GM21390 (cell line): Measurements from ENCODE around the gene ITGB5.
A peak's percentile ranks its signal among the peaks of the same experiment; 100 is the strongest.

ENCODE experiments used
- ATAC-seq: cut with Tn5 transposase; IDR thresholded peaks from one replicate; pipeline ENCODE4 v1.9.1; 2021; ENCODE audit not compliant: unreplicated experiment

The ITGB5 gene

GRCh38 chr3:124887177-124887931 is at the start of gene ITGB5:
TSS of gene ITGB5 (minus strand) at chr3:124887365. CDS start at chr3:124887000, 365 bp downstream.
- peak; percentile 65 for ATAC-seq

- ATAC-seq = no peak
Measured at GRCh38 chr3:124935794-124936542, 48.8 kb upstream of the ITGB5 start.

- no peak for ATAC-seq
Measured at GRCh38 chr3:124935264-124935663, 48.1 kb upstream of the ITGB5 start.

- no peak for ATAC-seq
Measured at GRCh38 chr3:124934577-124934976, 47.4 kb upstream of the ITGB5 start, which contains the start of gene MUC13. TSS of gene MUC13 (minus strand) at chr3:124934751. CDS start at chr3:124934712, 39 bp downstream.

- ATAC-seq = no peak
Measured at GRCh38 chr3:124928333-124929202, 41.4 kb upstream of the ITGB5 start.

GRCh38 chr3:124927574-124928045 is 40.4 kb upstream of the ITGB5 start:
- no peak for ATAC-seq

GRCh38 chr3:124926426-124927101 is 39.4 kb upstream of the ITGB5 start:
- ATAC-seq = no peak

- ATAC-seq = no peak
Measured at GRCh38 chr3:124924741-124925140, 37.6 kb upstream of the ITGB5 start.

- no peak for ATAC-seq
Measured at GRCh38 chr3:124923833-124924232, 36.7 kb upstream of the ITGB5 start.

GRCh38 chr3:124920718-124921117 is 33.6 kb upstream of the ITGB5 start:
- ATAC-seq = no peak

- no peak for ATAC-seq
Measured at GRCh38 chr3:124919756-124920155, 32.6 kb upstream of the ITGB5 start.

GRCh38 chr3:124918524-124918923 is 31.4 kb upstream of the ITGB5 start:
- ATAC-seq = no peak

GRCh38 chr3:124916837-124917409 is 29.8 kb upstream of the ITGB5 start:
- no peak for ATAC-seq

GRCh38 chr3:124915254-124915653 is 28.1 kb upstream of the ITGB5 start:
- no peak for ATAC-seq

- no peak for ATAC-seq
Measured at GRCh38 chr3:124907957-124908356, 20.8 kb upstream of the ITGB5 start.

- ATAC-seq = no peak
Measured at GRCh38 chr3:124904835-124905492, 17.8 kb upstream of the ITGB5 start.

GRCh38 chr3:124903896-124904834 is 17.0 kb upstream of the ITGB5 start:
- ATAC-seq = no peak

GRCh38 chr3:124896824-124897526 is 9.8 kb upstream of the ITGB5 start:
- no peak for ATAC-seq
